Osteoblast (primary cell): ENCODE data around the gene DLG2. TPM values are rescaled to one million over a fixed set of nuclear protein-coding genes. Genes with fewer than 3 reads are reported as not detected.

Experiments used
- DNase-seq: peaks from one replicate; pipeline ENCODE4 v3.0.0; 2011; ENCODE audit warnings: low spot score, mixed read lengths; ENCODE audit not compliant: insufficient read length; ENCODE audit errors: missing footprints
- H2AFZ ChIP-seq: 2 replicates; pipeline ENCODE4 v1.6.0; 2011; ENCODE audit warnings: mild to moderate bottlenecking, low read length
- H3K27ac ChIP-seq: 2 replicates; pipeline ENCODE4 v1.5.1; 2011; ENCODE audit warnings: mild to moderate bottlenecking, low read depth, low read length, moderate library complexity
- H3K27me3 ChIP-seq: 2 replicates; pipeline ENCODE4 v1.6.0; 2012; ENCODE audit warnings: mild to moderate bottlenecking, control low read depth, inconsistent platforms, low read length, moderate library complexity; ENCODE audit not compliant: insufficient read depth
- H3K36me3 ChIP-seq: 2 replicates; pipeline ENCODE4 v1.5.1; 2011; ENCODE audit warnings: mild to moderate bottlenecking, low read length, control low read depth, moderate library complexity; ENCODE audit not compliant: insufficient read depth
- H3K4me1 ChIP-seq: 2 replicates; pipeline ENCODE4 v1.5.1; 2011; ENCODE audit warnings: mild to moderate bottlenecking, low read length, control low read depth, moderate library complexity; ENCODE audit not compliant: insufficient read depth
- H3K4me2 ChIP-seq: 2 replicates; pipeline ENCODE4 v1.6.0; 2011; ENCODE audit warnings: mild to moderate bottlenecking, low read length; ENCODE audit not compliant: insufficient read depth
- H3K4me3 ChIP-seq: fragments of 200-600 bp; sonication (generic); 3 replicates; pipeline ENCODE4 v1.5.1; 2012; ENCODE audit warnings: mild to moderate bottlenecking, low read length, inconsistent platforms; ENCODE audit not compliant: insufficient read depth
- H3K79me2 ChIP-seq: 2 replicates; pipeline ENCODE4 v1.6.0; 2012; ENCODE audit warnings: mild to moderate bottlenecking, low read length, control low read depth, inconsistent platforms; ENCODE audit not compliant: insufficient read depth
- H3K9me3 ChIP-seq: 2 replicates; pipeline ENCODE4 v1.5.1; 2011; ENCODE audit warnings: low read depth, low read length, control low read depth
- H4K20me1 ChIP-seq: 2 replicates; pipeline ENCODE4 v1.6.0; 2012; ENCODE audit warnings: mild to moderate bottlenecking, low read length, control low read depth; ENCODE audit not compliant: insufficient read depth
- total RNA-seq: library from RNA; depleted of rRNA; stranded (reverse); fragments of >200 nt; gene quantifications from 2 replicates; pipeline ENCODE4 v1.2.3, GENCODE V29; 2012
- TF ChIP-seq, protein P1 (sequence below): IDR thresholded peaks from 2 replicates; pipeline ENCODE4 v1.5.1; 2011; ENCODE audit warnings: mild to moderate bottlenecking, low read depth, low read length, moderate library complexity; ENCODE audit errors: extremely low read depth

The DLG2 gene
- total RNA-seq, 1 donor = 3.3 TPM

- H3K4me2 ChIP-seq = no peak overlapping the region
- no peak overlapping the region for H3K4me3 ChIP-seq
- H3K9me3 ChIP-seq = no peaks in the 10 kb centered on the region
- no peak overlapping the region for H3K27ac ChIP-seq
- H2AFZ ChIP-seq = no peak overlapping the region
- no peaks in the 10 kb centered on the region for H4K20me1 ChIP-seq
- H3K36me3 ChIP-seq = no peaks in the 10 kb centered on the region
- DNase-seq = no peak
- no peaks in the 10 kb centered on the region for H3K4me1 ChIP-seq
- TF ChIP-seq, protein P1, sequence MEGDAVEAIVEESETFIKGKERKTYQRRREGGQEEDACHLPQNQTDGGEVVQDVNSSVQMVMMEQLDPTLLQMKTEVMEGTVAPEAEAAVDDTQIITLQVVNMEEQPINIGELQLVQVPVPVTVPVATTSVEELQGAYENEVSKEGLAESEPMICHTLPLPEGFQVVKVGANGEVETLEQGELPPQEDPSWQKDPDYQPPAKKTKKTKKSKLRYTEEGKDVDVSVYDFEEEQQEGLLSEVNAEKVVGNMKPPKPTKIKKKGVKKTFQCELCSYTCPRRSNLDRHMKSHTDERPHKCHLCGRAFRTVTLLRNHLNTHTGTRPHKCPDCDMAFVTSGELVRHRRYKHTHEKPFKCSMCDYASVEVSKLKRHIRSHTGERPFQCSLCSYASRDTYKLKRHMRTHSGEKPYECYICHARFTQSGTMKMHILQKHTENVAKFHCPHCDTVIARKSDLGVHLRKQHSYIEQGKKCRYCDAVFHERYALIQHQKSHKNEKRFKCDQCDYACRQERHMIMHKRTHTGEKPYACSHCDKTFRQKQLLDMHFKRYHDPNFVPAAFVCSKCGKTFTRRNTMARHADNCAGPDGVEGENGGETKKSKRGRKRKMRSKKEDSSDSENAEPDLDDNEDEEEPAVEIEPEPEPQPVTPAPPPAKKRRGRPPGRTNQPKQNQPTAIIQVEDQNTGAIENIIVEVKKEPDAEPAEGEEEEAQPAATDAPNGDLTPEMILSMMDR = no peak
- H3K79me2 ChIP-seq = no peaks in the 10 kb centered on the region
- no peaks in the 10 kb centered on the region for H3K27me3 ChIP-seq
Measured at GRCh38 chr11:83791557-83791956, 1835.6 kb downstream of the DLG2 start.

GRCh38 chr11:83785942-83786341 lies 1841.2 kb downstream of the DLG2 start:
- no peaks in the 10 kb centered on the region for H3K27me3 ChIP-seq
- no peaks in the 10 kb centered on the region for H3K4me1 ChIP-seq
- no peaks in the 10 kb centered on the region for H3K36me3 ChIP-seq
- H4K20me1 ChIP-seq = no peaks in the 10 kb centered on the region
- H3K27ac ChIP-seq = no peak overlapping the region
- TF ChIP-seq, protein P1 = no peak
- no peak overlapping the region for H3K4me2 ChIP-seq
- H3K9me3 ChIP-seq = no peaks in the 10 kb centered on the region
- no peak overlapping the region for H3K4me3 ChIP-seq
- no peak for DNase-seq
- H3K79me2 ChIP-seq = no peaks in the 10 kb centered on the region
- H2AFZ ChIP-seq = no peak overlapping the region

GRCh38 chr11:83784419-83784818 lies 1842.7 kb downstream of the DLG2 start:
- Histone ChIP-seq H3K36me3 (no peaks in the 10 kb centered on the region), H3K4me3 (no peak overlapping the region), H3K27ac (no peak overlapping the region), H2AFZ (no peak overlapping the region), H3K9me3 (no peaks in the 10 kb centered on the region), H4K20me1 (no peaks in the 10 kb centered on the region), H3K27me3 (no peaks in the 10 kb centered on the region), H3K4me1 (no peaks in the 10 kb centered on the region), H3K79me2 (no peaks in the 10 kb centered on the region), H3K4me2 (no peak overlapping the region)
- no peak for DNase-seq
- TF ChIP-seq, protein P1 = no peak

DNA sequence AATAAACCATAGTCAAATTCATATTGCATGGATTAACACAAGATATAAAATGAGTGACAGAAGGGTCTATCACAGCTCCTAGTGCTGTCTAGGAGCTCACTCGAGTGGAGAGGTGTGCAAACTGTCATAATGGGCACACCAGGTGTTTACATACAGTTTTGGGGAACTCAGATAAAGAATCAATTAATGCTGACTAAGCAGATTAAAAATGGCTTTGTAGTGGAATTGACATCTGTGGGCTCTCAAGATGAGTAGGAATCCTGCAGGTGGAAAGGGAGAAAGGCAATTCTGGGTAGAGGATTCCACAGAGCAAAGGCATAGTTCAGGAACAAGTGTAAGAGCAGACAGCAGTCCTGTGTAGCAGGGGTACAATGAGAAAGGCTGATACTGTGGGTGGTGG lies 1844.8 kb downstream of the DLG2 start:
- Histone ChIP-seq H3K27ac (no peak overlapping the region), H3K27me3 (no peaks in the 10 kb centered on the region), H3K9me3 (no peaks in the 10 kb centered on the region), H3K79me2 (no peaks in the 10 kb centered on the region), H3K36me3 (no peaks in the 10 kb centered on the region), H3K4me3 (no peak overlapping the region), H4K20me1 (no peaks in the 10 kb centered on the region), H2AFZ (no peak overlapping the region), H3K4me1 (no peaks in the 10 kb centered on the region), H3K4me2 (no peak overlapping the region)
- DNase-seq = no peak
- TF ChIP-seq, protein P1 = no peak
